ENCODE measurements around the gene RAB44. TPM values are rescaled to one million over a fixed set of nuclear protein-coding genes. Genes with fewer than 3 reads are reported as not detected.
A peak's percentile ranks its signal among the peaks of the same experiment; 100 is the strongest.

The RAB44 gene
- polyA plus RNA-seq, 1 of the 3 experiments (the other 2 are of a cell fraction) = 0.12 TPM

DNA sequence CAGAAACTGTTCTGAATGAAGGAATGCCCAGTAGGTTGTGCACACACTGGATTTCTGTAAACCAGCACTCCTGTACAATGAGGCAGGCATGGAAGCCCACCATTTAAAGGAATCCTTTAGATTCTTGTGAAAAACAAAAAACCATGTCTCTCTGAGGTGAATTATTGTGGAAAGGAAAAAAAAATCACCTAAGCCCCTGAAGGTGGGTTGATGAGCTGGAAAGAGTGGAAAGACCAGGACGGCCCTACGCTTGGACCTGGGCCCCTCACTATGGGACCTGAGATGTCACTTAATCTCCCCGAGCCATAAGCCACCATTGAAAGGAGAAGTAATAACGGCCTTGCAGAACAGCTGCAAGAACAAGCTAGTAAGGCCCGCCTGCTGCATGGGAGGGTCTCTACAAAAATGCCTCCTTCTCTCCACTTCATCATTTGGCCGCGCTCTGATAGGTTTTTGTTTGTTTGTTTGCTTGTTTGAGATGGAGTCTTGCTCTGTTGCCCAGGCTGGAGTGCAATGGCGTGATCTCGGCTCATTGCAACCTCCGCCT, 68.8 kb downstream of the RAB44 start:
- CTCF ChIA-PET = interaction anchor here (0.6 to 9.0 kb wide), 53 partner anchors 8 to 513 kb away, joined by 3 to 200 read pairs (median 4); partner anchors contain the start of genes C6orf89, CDKN1A, MTCH1 and PPIL1
- Histone ChIP-seq H3K9me2 (no peaks in the 10 kb centered on the region), H3K79me2 (ENCODE audit: insufficient read depth) (no peaks in the 10 kb centered on the region), H3K9ac (no peak overlapping the region), H3K27me3 (ENCODE audit: insufficient read depth) (no peaks in the 10 kb centered on the region), H3K9me3 (no peaks in the 10 kb centered on the region), H4K20me1 (ENCODE audit: insufficient read depth) (no peaks in the 10 kb centered on the region), H3K36me3 (replicated peaks in 1 of 2; ENCODE audit: control insufficient read depth in 1 of 2, insufficient read depth in 2 of 2, low read length in 1 of 2) (no peaks in the 10 kb centered on the region), H3K4me3 (ENCODE audit: low read depth in 2 of 2, low read length in 1 of 2) (peak overlapping the region in 1 of 2 experiments; percentile 46; a peak in 1 of 4 replicates), H3K27ac (ENCODE audit: low read depth in 2 of 2, low read length in 1 of 2) (no peak overlapping the region), H3K4me1 (ENCODE audit: control insufficient read depth in 1 of 2, insufficient read depth in 2 of 2, low read depth in 1 of 2, low read length in 1 of 2) (peaks cover 13 to 14% of the 10 kb centered on the region in 2 experiments; a peak in 3 of 4 replicates), H3F3A (replicated peaks; ENCODE audit: insufficient read depth) (no peaks in the 10 kb centered on the region), H3K4me2 (no peak overlapping the region), H2AFZ (ENCODE audit: low read depth) (no peak overlapping the region; the same call in 1 of the 2 replicates)
- POLR2A ChIA-PET = interaction anchor here (1.3 kb wide), 1 partner anchor 252 kb away, joined by 4 read pairs; no protein-coding TSS in a partner anchor
- DNase-seq = no peak
- WGBS (ENCODE audit: low lambda C conversion rate) = 94% methylated on average over 10 of the region's 10 CpGs
- TF ChIP-seq MXI1 (IDR thresholded peaks at IDR 0.05; ENCODE audit: low read depth, low read length) = no peak
- TF ChIP-seq EZH2phosphoT487 (IDR thresholded peaks at IDR 0.05; ENCODE audit: borderline replicate concordance, low read depth) = no peak
- TF ChIP-seq, protein P1, sequence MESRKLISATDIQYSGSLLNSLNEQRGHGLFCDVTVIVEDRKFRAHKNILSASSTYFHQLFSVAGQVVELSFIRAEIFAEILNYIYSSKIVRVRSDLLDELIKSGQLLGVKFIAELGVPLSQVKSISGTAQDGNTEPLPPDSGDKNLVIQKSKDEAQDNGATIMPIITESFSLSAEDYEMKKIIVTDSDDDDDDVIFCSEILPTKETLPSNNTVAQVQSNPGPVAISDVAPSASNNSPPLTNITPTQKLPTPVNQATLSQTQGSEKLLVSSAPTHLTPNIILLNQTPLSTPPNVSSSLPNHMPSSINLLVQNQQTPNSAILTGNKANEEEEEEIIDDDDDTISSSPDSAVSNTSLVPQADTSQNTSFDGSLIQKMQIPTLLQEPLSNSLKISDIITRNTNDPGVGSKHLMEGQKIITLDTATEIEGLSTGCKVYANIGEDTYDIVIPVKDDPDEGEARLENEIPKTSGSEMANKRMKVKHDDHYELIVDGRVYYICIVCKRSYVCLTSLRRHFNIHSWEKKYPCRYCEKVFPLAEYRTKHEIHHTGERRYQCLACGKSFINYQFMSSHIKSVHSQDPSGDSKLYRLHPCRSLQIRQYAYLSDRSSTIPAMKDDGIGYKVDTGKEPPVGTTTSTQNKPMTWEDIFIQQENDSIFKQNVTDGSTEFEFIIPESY (IDR thresholded peaks at IDR 0.05; ENCODE audit: borderline replicate concordance, low read depth) = no peak
- TF ChIP-seq NRF1 (IDR thresholded peaks at IDR 0.05; ENCODE audit: low read depth, low read length) = no peak
- no peak for TF ChIP-seq RCOR1 (IDR thresholded peaks at IDR 0.05; ENCODE audit: low read length)
- TF ChIP-seq POLR2AphosphoS5 (IDR thresholded peaks at IDR 0.05; ENCODE audit: low read depth, low read length) = no peak
- no peak for TF ChIP-seq GABPA (IDR thresholded peaks at IDR 0.05; ENCODE audit: low read depth)
- TF ChIP-seq, protein P2, sequence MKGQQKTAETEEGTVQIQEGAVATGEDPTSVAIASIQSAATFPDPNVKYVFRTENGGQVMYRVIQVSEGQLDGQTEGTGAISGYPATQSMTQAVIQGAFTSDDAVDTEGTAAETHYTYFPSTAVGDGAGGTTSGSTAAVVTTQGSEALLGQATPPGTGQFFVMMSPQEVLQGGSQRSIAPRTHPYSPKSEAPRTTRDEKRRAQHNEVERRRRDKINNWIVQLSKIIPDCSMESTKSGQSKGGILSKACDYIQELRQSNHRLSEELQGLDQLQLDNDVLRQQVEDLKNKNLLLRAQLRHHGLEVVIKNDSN (IDR thresholded peaks at IDR 0.05; ENCODE audit: borderline replicate concordance, low read depth) = no peak
- no peak for TF ChIP-seq SMC3 (IDR thresholded peaks at IDR 0.05; ENCODE audit: low read depth, low read length)
- no peak for TF ChIP-seq JUND (IDR thresholded peaks at IDR 0.05)
- TF ChIP-seq, protein P3, sequence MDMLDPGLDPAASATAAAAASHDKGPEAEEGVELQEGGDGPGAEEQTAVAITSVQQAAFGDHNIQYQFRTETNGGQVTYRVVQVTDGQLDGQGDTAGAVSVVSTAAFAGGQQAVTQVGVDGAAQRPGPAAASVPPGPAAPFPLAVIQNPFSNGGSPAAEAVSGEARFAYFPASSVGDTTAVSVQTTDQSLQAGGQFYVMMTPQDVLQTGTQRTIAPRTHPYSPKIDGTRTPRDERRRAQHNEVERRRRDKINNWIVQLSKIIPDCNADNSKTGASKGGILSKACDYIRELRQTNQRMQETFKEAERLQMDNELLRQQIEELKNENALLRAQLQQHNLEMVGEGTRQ (IDR thresholded peaks at IDR 0.05; ENCODE audit: borderline replicate concordance, low read depth, low read length) = no peak
- TF ChIP-seq TCF12 (IDR thresholded peaks at IDR 0.05) = no peak

DNA sequence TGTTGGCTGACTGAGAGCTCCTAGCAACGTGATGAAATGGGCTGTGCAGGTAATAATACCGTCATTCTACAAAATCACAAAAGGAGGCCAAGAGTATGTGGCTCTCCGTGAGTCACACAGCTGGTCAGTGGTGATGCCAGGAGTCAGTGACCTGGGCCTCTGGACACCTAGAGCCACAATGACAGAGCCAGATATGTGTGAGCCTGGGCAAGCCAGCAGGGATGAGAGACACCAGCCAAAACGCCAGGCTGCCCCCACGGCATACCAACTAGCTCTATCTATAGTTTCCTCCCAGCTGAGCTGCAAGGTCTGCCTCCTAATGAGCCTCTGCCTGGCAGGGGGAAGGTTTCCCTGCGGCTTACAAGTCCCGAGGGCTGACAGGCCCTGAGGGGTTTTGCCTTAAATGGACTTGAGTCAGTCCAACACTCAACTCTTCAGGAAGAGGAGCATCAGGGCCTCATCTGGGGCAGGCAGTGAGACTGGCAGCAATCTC, 71.6 kb downstream of the RAB44 start:
- 0 out of 2 replicates have a peak overlapping the region, but pooled peaks have one; percentile 13 for H3K4me2 ChIP-seq
- H3K9ac ChIP-seq = no peak overlapping the region
- ChIA-PET CTCF (interaction anchor here (0.9 to 9.0 kb wide), 9 partner anchors 10 to 249 kb away, joined by 3 to 200 read pairs (median 11); partner anchors contain the start of genes C6orf89 and PPIL1), POLR2A (no interaction called here)
- no peaks in the 10 kb centered on the region for H3K36me3 ChIP-seq (replicated peaks in 1 of 2; ENCODE audit: control insufficient read depth in 1 of 2, insufficient read depth in 2 of 2, low read length in 1 of 2)
- peaks cover 13 to 14% of the 10 kb centered on the region in 2 experiments; a peak in 3 of 4 replicates for H3K4me1 ChIP-seq (ENCODE audit: control insufficient read depth in 1 of 2, insufficient read depth in 2 of 2, low read depth in 1 of 2, low read length in 1 of 2)
- no peaks in the 10 kb centered on the region for H3K9me3 ChIP-seq
- WGBS (ENCODE audit: low lambda C conversion rate) = 79% methylated on average over 4 of the region's 7 CpGs
- DNase-seq = no peak
- no peaks in the 10 kb centered on the region for H3K27me3 ChIP-seq (ENCODE audit: insufficient read depth)
- TF ChIP-seq MXI1 (IDR thresholded peaks at IDR 0.05; ENCODE audit: low read depth, low read length) = no peak
- TF ChIP-seq, protein P2 (IDR thresholded peaks at IDR 0.05; ENCODE audit: borderline replicate concordance, low read depth) = no peak
- H2AFZ ChIP-seq (ENCODE audit: low read depth) = peak overlapping the region; percentile 69
- H3K9me2 ChIP-seq = no peaks in the 10 kb centered on the region
- no peak overlapping the region for H3K4me3 ChIP-seq (ENCODE audit: low read depth in 2 of 2, low read length in 1 of 2)
- H3K79me2 ChIP-seq (ENCODE audit: insufficient read depth) = no peaks in the 10 kb centered on the region
- no peaks in the 10 kb centered on the region for H4K20me1 ChIP-seq (ENCODE audit: insufficient read depth)
- no peak overlapping the region for H3K27ac ChIP-seq (ENCODE audit: low read depth in 2 of 2, low read length in 1 of 2)
- H3F3A ChIP-seq (replicated peaks; ENCODE audit: insufficient read depth) = no peaks in the 10 kb centered on the region

Data from SK-N-SH (cell line).